HL-60/S4 treated with phorbol 12-myristate 13-acetate at 8.2 ng/mL for 4 days and 3 days (cell line): ENCODE measurements around the gene NRG2.

ENCODE experiments used
- in situ Hi-C: fragments of 300-500 bp; cut with MboI; formaldehyde crosslinking; loops from 2 replicates; pipeline ENCODE4 v1.15.0; 2022; ENCODE audit warnings: low sequenced_read_pairs

NRG2 gene

GRCh38 chr5:139910036-139910435 lies 133.1 kb downstream of the NRG2 start:
- in situ Hi-C loops: no loop called here

GRCh38 chr5:139908749-139909148 lies 134.3 kb downstream of the NRG2 start:
- in situ Hi-C loops: no loop called here

- in situ Hi-C loops: no loop called here
Observed at GRCh38 chr5:139906661-139907060, 136.4 kb downstream of the NRG2 start.

- in situ Hi-C loops: no loop called here
Observed at GRCh38 chr5:139904816-139905661, 138.1 kb downstream of the NRG2 start.

GRCh38 chr5:139904566-139904815 lies 138.6 kb downstream of the NRG2 start:
- in situ Hi-C loops: no loop called here

- in situ Hi-C loops: no loop called here
Observed at GRCh38 chr5:139903795-139904565, 139.1 kb downstream of the NRG2 start.

GRCh38 chr5:139903450-139903794 lies 139.7 kb downstream of the NRG2 start:
- in situ Hi-C loops: no loop called here

- in situ Hi-C loops: no loop called here
Observed at GRCh38 chr5:139901986-139902385, 141.1 kb downstream of the NRG2 start.

GRCh38 chr5:139901251-139901575 lies 141.9 kb downstream of the NRG2 start:
- in situ Hi-C loops: no loop called here

- in situ Hi-C loops: no loop called here
Observed at GRCh38 chr5:139900546-139901250, 142.4 kb downstream of the NRG2 start.

- in situ Hi-C loops: no loop called here
Observed at GRCh38 chr5:139898981-139899380, 144.1 kb downstream of the NRG2 start.

GRCh38 chr5:139897982-139898381 lies 145.1 kb downstream of the NRG2 start:
- in situ Hi-C loops: no loop called here

GRCh38 chr5:139897342-139897741 lies 145.8 kb downstream of the NRG2 start:
- in situ Hi-C loops: no loop called here

- in situ Hi-C loops: no loop called here
Observed at GRCh38 chr5:139896718-139897117, 146.4 kb downstream of the NRG2 start.

GRCh38 chr5:139895647-139896046 lies 147.5 kb downstream of the NRG2 start:
- in situ Hi-C loops: no loop called here

- in situ Hi-C loops: no loop called here
Observed at GRCh38 chr5:139895046-139895445, 148.1 kb downstream of the NRG2 start.

- in situ Hi-C loops: no loop called here
Observed at GRCh38 chr5:139893873-139894272, 149.2 kb downstream of the NRG2 start.

GRCh38 chr5:139889410-139889809 lies 153.7 kb downstream of the NRG2 start:
- in situ Hi-C loops: no loop called here

GRCh38 chr5:139888370-139888769 lies 154.7 kb downstream of the NRG2 start:
- in situ Hi-C loops: no loop called here

GRCh38 chr5:139886213-139886612 lies 156.9 kb downstream of the NRG2 start:
- in situ Hi-C loops: no loop called here

- in situ Hi-C loops: no loop called here
Observed at GRCh38 chr5:139885857-139886208, 157.3 kb downstream of the NRG2 start.

GRCh38 chr5:139885172-139885856 lies 157.8 kb downstream of the NRG2 start:
- in situ Hi-C loops: no loop called here
